Activated CD8-positive, alpha-beta T cell treated with anti-CD3 and anti-CD28 coated beads, Interleukin-2, amount 10 ng/mL, durations not matched to agents 7 days and 5 days (primary cell): ENCODE measurements around the gene CALCB. TPM values are rescaled to one million over a fixed set of nuclear protein-coding genes. Genes with fewer than 3 reads are reported as not detected.

ENCODE experiments used
- ATAC-seq: fragments of 150-1000 bp; cut with Tn5 transposase; one replicate; pipeline ENCODE4 v1.10.0; 2021; ENCODE audit warnings: moderate library complexity
- CTCF ChIA-PET: fragments of 350-600 bp; sonication (Branson Sonifier 250); formaldehyde crosslinking; loops from one replicate; lab custom pipeline; 2021; ENCODE audit warnings: antibody characterized with exemption; lab: Charles Lee
- POLR2A ChIA-PET: fragments of 350-600 bp; sonication (Branson Sonifier 250); formaldehyde crosslinking; loops from one replicate; lab custom pipeline; 2021; ENCODE audit warnings: antibody characterized with exemption; lab: Charles Lee
- DNase-seq: peaks from one replicate; pipeline ENCODE4 v3.0.0-alpha.2; 2020
- H3K27ac Mint-ChIP-seq: one replicate; pipeline ENCODE4 v1.8.0; 2021; ENCODE audit warnings: mild to moderate bottlenecking, mixed read lengths
- H3K27me3 Mint-ChIP-seq: one replicate; pipeline ENCODE4 v1.8.0; 2021; ENCODE audit warnings: low read depth, mixed read lengths
- H3K36me3 Mint-ChIP-seq: one replicate; pipeline ENCODE4 v1.8.0; 2021; ENCODE audit warnings: low read depth, mixed read lengths
- H3K4me1 Mint-ChIP-seq: one replicate; pipeline ENCODE4 v1.8.0; 2021; ENCODE audit warnings: low read depth, mixed read lengths
- H3K4me3 Mint-ChIP-seq: one replicate; pipeline ENCODE4 v1.8.0; 2021; ENCODE audit warnings: mild to moderate bottlenecking, mixed read lengths
- H3K9me3 Mint-ChIP-seq: one replicate; pipeline ENCODE4 v1.8.0; 2022; ENCODE audit warnings: mixed read lengths; ENCODE audit not compliant: insufficient read depth
- total RNA-seq, 2 experiments: library from RNA; stranded (reverse); gene quantifications; one replicate each; pipeline ENCODE4 v1.2.3, GENCODE V29; 2021

Gene CALCB
- total RNA-seq, 2 experiments from 2014 or later: 0.79 to 0.91 TPM

DNA sequence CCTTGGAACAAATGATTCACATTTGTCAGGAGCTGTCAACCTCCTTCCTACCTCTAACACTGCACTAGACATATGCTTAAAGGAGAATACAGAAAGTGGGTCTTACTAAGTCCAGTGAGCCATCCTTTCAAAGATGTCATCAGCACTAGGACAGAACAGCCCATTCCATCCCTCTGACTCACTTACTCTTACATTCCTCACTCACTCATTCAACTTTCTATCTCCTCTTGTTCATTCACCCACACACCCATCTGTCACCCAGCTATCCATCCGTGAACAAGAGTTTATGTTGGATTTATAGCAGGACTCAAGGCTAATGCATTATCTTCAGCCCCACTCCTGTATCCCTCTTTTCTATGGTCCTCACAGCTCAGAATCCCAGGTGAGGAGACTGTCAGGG, 50.5 kb downstream of the CALCB start:
- H3K27me3 Mint-ChIP-seq: peaks cover 37% of the 10 kb centered on the region
- H3K9me3 Mint-ChIP-seq: no peaks in the 10 kb centered on the region
- CTCF ChIA-PET: no interaction called here
- POLR2A ChIA-PET: no interaction called here
- peaks cover 17% of the 10 kb centered on the region for H3K4me1 Mint-ChIP-seq
- H3K4me3 Mint-ChIP-seq: no peak overlapping the region
- no peak for ATAC-seq
- no peaks in the 10 kb centered on the region for H3K36me3 Mint-ChIP-seq
- DNase-seq: no peak
- no peak overlapping the region for H3K27ac Mint-ChIP-seq

DNA sequence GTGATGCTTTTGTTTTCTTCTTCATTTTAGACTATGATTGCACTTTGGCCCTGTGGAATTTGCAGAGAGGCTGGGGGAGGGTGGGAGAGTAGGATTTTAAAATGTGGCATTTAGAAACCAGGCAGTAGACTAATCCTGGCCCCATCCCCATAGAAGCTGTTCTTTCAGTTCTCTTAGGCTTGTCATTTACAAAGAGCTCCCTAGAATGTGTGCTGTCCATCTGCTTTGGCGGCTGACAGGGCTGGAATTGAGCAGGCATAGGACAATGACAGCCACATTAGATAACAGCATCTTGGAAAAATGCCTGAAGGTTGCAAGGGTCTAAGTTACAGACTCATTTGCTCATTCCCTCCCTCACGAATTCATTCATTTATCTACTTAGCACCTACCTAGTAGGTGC, 51.1 kb downstream of the CALCB start:
- Mint-ChIP-seq H3K27me3 (peaks cover 38% of the 10 kb centered on the region), H3K36me3 (no peaks in the 10 kb centered on the region), H3K27ac (no peak overlapping the region), H3K4me3 (no peak overlapping the region), H3K9me3 (no peaks in the 10 kb centered on the region), H3K4me1 (peaks cover 10% of the 10 kb centered on the region)
- no peak for DNase-seq
- ChIA-PET POLR2A (interaction anchor here (1.4 kb wide), 1 partner anchor 15 kb away, joined by 3 read pairs; no protein-coding TSS in a partner anchor), CTCF (interaction anchor here (2.9 kb wide), 1 partner anchor 23 kb away, joined by 15 read pairs; no protein-coding TSS in a partner anchor)
- ATAC-seq: no peak

DNA sequence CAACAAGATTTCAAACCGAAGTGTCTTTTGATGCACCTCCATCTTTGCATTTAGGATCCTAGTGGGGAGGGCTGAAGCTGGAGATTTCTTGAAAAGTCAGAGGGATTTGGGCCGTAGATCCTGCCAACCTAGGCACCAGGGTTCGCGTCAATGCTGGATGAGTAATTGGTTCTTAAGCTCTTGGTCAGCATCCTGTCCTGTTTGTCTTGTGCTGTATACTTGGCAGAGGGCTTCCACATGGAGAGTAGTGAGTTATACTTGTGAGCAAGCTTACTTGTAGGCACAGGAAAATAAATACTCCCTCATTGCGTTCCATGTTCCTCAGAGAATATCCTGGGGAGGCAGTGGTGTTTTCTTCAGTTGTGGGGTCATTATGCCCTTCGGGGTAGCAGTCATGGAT, 53.9 kb downstream of the CALCB start:
- ChIA-PET POLR2A (no interaction called here), CTCF (interaction anchor here (1.2 to 2.9 kb wide), 2 partner anchors 10 to 26 kb away, joined by 4 to 15 read pairs; no protein-coding TSS in a partner anchor)
- H3K4me1 Mint-ChIP-seq: no peaks in the 10 kb centered on the region
- DNase-seq (no peak), ATAC-seq (no peak)
- peaks cover 47% of the 10 kb centered on the region for H3K27me3 Mint-ChIP-seq
- H3K36me3 Mint-ChIP-seq: no peaks in the 10 kb centered on the region
- H3K27ac Mint-ChIP-seq: no peak overlapping the region
- no peak overlapping the region for H3K4me3 Mint-ChIP-seq
- no peaks in the 10 kb centered on the region for H3K9me3 Mint-ChIP-seq

Other genes starting within 250 kb of the CALCB start
- gene CYP2R1, start 181.4 kb upstream of the CALCB start, total RNA-seq: 10 to 100 TPM; 14.4 to 18.8 TPM
- gene CALCA, start 101.2 kb upstream of the CALCB start, total RNA-seq: not detected
- gene INSC, start 41.3 kb downstream of the CALCB start, total RNA-seq: under 1 TPM; 0.13 to 0.34 TPM